K562 (cell line): Measurements from ENCODE around the gene NKG7. TPM values are rescaled to one million over a fixed set of nuclear protein-coding genes. Genes with fewer than 3 reads are reported as not detected.
A peak's percentile ranks its signal among the peaks of the same experiment; 100 is the strongest.

Experiments used
- CTCFL ChIP-seq: IDR thresholded peaks from 2 replicates; pipeline ENCODE4 v1.6.1; 2011; ENCODE audit warnings: borderline replicate concordance, low read depth, mild to moderate bottlenecking, moderate library complexity, low read length; ENCODE audit not compliant: insufficient read depth, poor library complexity, severe bottlenecking
- HNRNPUL1 ChIP-seq: fragments of 200-400 bp; formaldehyde crosslinking; IDR thresholded peaks from 2 replicates; pipeline ENCODE4 v1.6.1; 2017; ENCODE audit warnings: low read length
- HOXB6 ChIP-seq: fragments of 250-450 bp; sonication (Bioruptor Pico); IDR thresholded peaks from 2 replicates; pipeline ENCODE4 v1.5.1; 2022; ENCODE audit warnings: mild to moderate bottlenecking, borderline replicate concordance
- ILF3 ChIP-seq: fragments of 450-650 bp; IDR thresholded peaks from 2 replicates; pipeline ENCODE4 v1.6.1; 2018; ENCODE audit warnings: antibody characterized with exemption, mild to moderate bottlenecking, moderate library complexity, borderline replicate concordance
- RAD21 ChIP-seq, 2 experiments: fragments of 250-450 bp in 1 of 2; fragments of 450-650 bp in 1 of 2; sonication (Bioruptor Pico) in 1 of 2; formaldehyde crosslinking in 1 of 2; IDR thresholded peaks in 1 of 2; conservative IDR thresholded peaks in 1 of 2; 2 replicates each; pipeline versions ENCODE4 v1.4.0 to v1.8.0; 2020 to 2022; ENCODE audit warnings: mild to moderate bottlenecking in 2 of 2, moderate library complexity in 1 of 2
- TFAM ChIP-seq: fragments of 250-450 bp; sonication (Bioruptor Pico); conservative IDR thresholded peaks from 2 replicates; pipeline ENCODE4 v1.5.0; 2021; ENCODE audit warnings: mild to moderate bottlenecking, moderate library complexity
- THAP12 ChIP-seq: fragments of 250-450 bp; sonication (Bioruptor Pico); IDR thresholded peaks from 2 replicates; pipeline ENCODE4 v1.9.0; 2021; ENCODE audit warnings: mild to moderate bottlenecking, inconsistent platforms
- U2AF2 ChIP-seq: fragments of 200-400 bp; formaldehyde crosslinking; optimal IDR thresholded peaks from 2 replicates; pipeline ENCODE3; 2017; ENCODE audit warnings: low read depth, mild to moderate bottlenecking, low read length
- ZNF134 ChIP-seq: fragments of 250-450 bp; sonication (Bioruptor Pico); conservative IDR thresholded peaks from 2 replicates; pipeline ENCODE4 v1.4.0; 2020
- ZNF232 ChIP-seq: sonication (generic); formaldehyde crosslinking; IDR thresholded peaks from 2 replicates; pipeline ENCODE4 v1.8.0; 2022; ENCODE audit warnings: mild to moderate bottlenecking, missing genetic modification reagents
- ZNF395 ChIP-seq: fragments of 200-800 bp; sonication (Bioruptor generic); IDR thresholded peaks from 2 replicates; pipeline ENCODE4 v1.6.1; 2017; ENCODE audit warnings: missing genetic modification characterization, missing compliant biosample characterization
- ZNF57 ChIP-seq: fragments of 450-650 bp; formaldehyde crosslinking; IDR thresholded peaks from 2 replicates; pipeline ENCODE4 v1.4.0; 2020; ENCODE audit warnings: mild to moderate bottlenecking, moderate library complexity
- ZNF79 ChIP-seq: fragments of 250-450 bp; sonication (Bioruptor Pico); IDR thresholded peaks from 2 replicates; pipeline ENCODE4 v1.4.0; 2020; ENCODE audit warnings: low read depth, mild to moderate bottlenecking, moderate library complexity
- polyA plus RNA-seq, 8 experiments: library from polyadenylated mRNA; depleted of rRNA in 4 of 8; stranded (reverse) in 5 of 8; unstranded in 3 of 8; fragments of >200 nt; fragmentation: Nextera tagmentation in 2 of 8; fragmentation: Illumina TruSeq in 1 of 8; extraction: Ambion mirVana in 2 of 8; extraction: Trizol in 1 of 8; gene quantifications; 2 replicates each; pipeline versions ENCODE4 v1.2.1 to v1.2.3, GENCODE V29; 2011 to 2014; ENCODE audit warnings: inconsistent platforms in 1 of 8, missing spikeins in 1 of 8
- total RNA-seq, 7 experiments: library from RNA; depleted of rRNA in 6 of 7; stranded (reverse); fragments of >200 nt in 6 of 7; fragmentation: Illumina TruSeq in 2 of 7; extraction: Trizol in 2 of 7; gene quantifications; 2 replicates each; pipeline versions ENCODE4 v1.2.1 to v1.2.3, GENCODE V29; 2011 to 2021; ENCODE audit warnings: low replicate concordance in 1 of 7

The NKG7 gene
- total and polyA plus RNA-seq, 9 of the 15 experiments (the other 6 are each of a cell fraction or from before 2014, with no cell fraction given) = 0.30 to 0.70 (median 0.51) TPM; not detected in 2

GRCh38 chr19:51365965-51366388 lies 6.5 kb downstream of the NKG7 start, which contains the start of gene ETFB (continued):
- TF ChIP-seq THAP12 (CRISPR knock-in tag) (no peak), ZNF79 (CRISPR knock-in tag) (no peak), HOXB6 (CRISPR knock-in tag) (no peak), CTCFL (no peak), HNRNPUL1 (no peak), ZNF134 (CRISPR knock-in tag) (no peak), U2AF2 (no peak), ZNF395 (peak; percentile 63; the same call in 1 of the 2 replicates), ZNF232 (CRISPR knock-in tag) (no peak), TFAM (CRISPR knock-in tag) (no peak), ZNF57 (no peak), ILF3 (no peak), RAD21 (CRISPR knock-in tag; conservative IDR thresholded peaks at IDR 0.05 in 1 of 2, IDR thresholded peaks at IDR 0.05 in 1 of 2) (0 out of 4 replicates have a peak, but pooled peaks of 1 of the 2 experiments have one; percentile 4)
